NCI-H2196 treated with DMSO at 0.1 percent for 48 hours (cell line): ENCODE results near the gene SPEM1.

ENCODE experiments used
- DNase-seq: peaks from one replicate; lab custom pipeline; 2025; ENCODE audit not compliant: unreplicated experiment; lab: John Stamatoyannopoulos, UW

Gene SPEM1

DNA sequence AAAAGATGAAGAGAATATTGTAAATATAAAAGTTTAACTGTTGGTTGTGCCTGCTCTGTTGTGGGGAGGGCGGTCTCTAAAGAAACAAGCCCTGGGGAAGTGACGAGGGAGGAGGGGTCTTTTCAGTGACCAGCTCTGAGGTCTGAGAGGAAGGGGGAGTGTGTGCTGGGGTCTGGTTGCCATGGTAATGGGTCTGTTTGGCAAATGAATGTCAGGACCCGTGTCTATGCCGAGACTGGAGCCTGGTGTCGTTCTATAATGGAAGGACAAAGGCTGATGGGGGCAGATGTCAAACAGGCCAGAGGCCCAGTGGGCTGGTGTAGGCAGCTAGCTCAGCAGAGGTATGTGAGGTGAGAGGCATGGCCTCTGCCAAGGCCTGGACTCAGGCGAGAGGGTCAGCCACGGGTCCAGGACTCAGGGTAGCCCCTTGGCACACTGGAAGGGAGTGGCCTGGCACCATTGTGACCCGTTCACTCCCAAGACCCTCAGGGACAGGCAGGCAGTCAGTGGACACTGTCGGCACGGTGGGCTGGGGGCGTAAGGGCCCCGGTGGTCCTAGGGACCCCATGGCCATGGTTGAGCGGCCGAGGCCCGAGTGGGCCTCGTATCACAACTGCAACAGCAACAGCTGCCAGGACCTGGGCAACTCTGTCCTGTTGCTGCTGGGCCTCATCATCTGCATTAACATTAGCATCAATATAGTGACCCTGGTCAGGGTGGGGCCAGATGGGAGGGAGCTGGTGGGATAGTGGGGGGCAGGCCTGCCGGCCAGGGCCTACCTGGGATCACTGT lies at the start of gene SPEM1:
Gene SPEM1, plus strand, starts transcription at position 506 of the 792 bp plus-strand sequence. Its CDS starts 61 bp downstream, at position 567.
- no peak for DNase-seq

- DNase-seq, result no peak
These were observed 49.3 kb upstream of the SPEM1 start for GRCh38 chr17:7370853-7371252.

- no peak for DNase-seq
These were observed 45.8 kb upstream of the SPEM1 start for GRCh38 chr17:7374353-7374752.

- no peak for DNase-seq
These were observed 41.0 kb upstream of the SPEM1 start for GRCh38 chr17:7379134-7379533.

DNA sequence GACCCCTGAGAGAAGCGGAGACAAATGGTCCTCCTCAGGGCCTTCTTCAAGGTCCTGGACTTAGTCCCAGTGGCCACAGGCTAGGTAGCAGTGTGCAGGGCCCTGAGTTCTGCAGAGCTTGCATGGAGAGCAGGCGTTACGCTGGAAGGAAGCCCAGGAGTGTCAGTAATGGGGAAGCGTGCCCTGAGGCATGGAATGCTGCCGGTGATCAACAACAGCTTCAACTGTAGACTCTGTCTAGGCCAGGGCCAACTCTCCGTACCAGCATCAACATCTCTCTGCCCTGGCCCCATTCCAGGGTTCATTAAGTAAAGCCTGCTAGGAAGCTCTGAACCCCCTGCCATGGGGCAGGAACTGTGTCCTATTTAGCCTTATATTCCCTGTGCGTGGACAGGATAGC lies 39.8 kb upstream of the SPEM1 start:
- DNase-seq, result no peak

GRCh38 chr17:7380855-7381683 lies 39.1 kb upstream of the SPEM1 start, which contains the start of gene TNK1:
Gene TNK1 (plus strand): TSS chr17:7381089. CDS start chr17:7382927, 1,838 bp downstream.
- no peak for DNase-seq

- no peak for DNase-seq
These were observed 37.2 kb upstream of the SPEM1 start for GRCh38 chr17:7382901-7383300.

DNA sequence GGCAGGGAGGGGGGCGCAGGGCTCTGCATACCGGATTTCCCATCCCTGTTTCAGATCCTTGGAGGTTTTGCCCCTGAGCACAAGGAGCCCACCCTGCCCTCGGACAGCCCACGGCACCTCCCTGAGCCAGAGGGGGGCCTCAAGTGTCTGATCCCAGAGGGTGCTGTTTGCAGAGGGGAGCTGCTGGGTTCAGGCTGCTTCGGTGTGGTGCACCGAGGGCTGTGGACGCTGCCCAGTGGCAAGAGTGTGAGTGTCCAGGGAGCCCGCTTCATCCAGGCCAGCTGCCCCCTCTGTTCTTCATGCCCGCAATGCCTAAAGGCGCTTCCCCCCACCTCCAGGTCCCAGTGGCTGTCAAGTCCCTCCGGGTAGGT lies 36.8 kb upstream of the SPEM1 start:
- no peak for DNase-seq

DNA sequence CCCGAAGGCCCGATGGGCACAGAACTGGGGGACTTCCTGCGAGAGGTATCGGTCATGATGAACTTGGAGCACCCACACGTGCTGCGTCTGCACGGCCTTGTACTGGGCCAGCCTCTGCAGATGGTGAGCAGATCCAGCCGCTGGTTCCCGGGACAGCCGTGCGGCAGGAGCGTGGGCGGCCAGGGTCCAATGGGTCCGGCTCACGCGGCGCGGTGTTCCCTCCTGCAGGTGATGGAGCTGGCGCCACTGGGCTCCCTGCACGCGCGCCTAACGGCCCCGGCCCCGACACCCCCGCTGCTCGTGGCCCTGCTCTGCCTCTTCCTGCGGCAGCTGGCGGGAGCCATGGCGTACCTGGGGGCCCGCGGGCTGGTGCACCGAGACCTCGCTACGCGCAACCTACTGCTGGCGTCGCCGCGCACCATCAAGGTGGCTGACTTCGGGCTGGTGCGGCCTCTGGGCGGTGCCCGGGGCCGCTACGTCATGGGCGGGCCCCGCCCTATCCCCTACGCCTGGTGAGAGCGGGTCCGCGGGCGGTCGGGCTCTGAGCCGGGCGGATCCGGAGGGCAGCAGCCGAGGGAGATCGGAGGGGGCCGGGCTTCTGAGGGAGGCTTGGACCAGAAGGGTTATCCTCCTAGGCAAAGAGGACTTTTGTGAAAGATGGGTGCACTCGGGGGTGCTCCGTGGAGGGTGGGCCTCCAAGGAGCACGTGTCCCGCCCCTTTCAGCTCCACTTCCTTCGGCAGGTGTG lies 36.2 kb upstream of the SPEM1 start:
- DNase-seq, result peak; percentile 5

- no peak for DNase-seq
These were observed 35.5 kb upstream of the SPEM1 start for GRCh38 chr17:7384489-7385081.

GRCh38 chr17:7388856-7389255 lies 31.3 kb upstream of the SPEM1 start:
- no peak for DNase-seq

DNA sequence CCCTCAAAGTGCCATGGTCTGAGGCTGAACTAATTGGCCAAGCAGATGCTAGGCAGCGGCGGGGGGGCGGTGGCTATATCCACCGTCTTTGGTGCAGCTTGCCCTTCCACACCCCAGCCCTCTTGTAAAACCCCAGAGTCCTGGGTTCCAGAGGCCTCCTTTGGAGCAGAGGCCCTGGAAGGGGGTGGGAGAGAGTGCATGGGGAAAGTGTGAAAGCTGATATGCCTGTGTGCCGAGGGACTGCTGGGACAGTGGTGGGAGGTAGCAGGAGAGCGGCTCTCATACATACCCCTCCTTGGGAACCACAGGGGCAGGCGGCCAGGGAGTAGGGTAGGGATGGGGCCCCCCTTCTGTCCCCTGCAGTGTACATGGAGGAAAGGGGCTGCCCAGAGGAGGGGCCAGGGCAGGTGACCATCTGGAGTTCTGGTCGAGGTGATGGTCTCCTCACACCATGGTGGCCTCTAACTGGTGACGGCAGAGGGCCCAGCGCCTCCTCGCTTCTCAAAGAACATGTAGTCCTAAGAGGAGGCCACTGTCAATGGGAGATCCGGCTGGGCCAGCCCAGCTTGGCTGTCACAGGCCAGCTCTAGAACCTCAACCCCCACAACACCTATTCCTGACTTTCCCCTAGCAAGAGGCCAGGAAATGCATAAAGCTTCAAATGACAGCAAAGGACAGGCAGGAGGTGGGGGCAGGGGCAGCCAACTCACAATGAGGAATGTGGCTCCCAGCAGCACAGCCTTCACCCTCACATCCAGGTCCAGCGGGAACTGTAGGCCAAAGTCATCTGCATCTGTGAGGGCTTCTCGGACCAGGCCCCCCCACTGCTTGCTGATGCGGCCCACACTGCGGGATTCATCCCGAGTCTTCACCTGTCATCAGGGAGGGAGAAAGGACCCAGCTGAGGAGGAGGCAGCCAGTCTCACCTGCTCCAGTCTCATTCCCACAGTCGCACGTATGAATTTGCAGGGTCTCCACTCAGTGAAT lies 29.9 kb upstream of the SPEM1 start:
- DNase-seq, result no peak

GRCh38 chr17:7391307-7391706 lies 28.8 kb upstream of the SPEM1 start:
- no peak for DNase-seq

DNA sequence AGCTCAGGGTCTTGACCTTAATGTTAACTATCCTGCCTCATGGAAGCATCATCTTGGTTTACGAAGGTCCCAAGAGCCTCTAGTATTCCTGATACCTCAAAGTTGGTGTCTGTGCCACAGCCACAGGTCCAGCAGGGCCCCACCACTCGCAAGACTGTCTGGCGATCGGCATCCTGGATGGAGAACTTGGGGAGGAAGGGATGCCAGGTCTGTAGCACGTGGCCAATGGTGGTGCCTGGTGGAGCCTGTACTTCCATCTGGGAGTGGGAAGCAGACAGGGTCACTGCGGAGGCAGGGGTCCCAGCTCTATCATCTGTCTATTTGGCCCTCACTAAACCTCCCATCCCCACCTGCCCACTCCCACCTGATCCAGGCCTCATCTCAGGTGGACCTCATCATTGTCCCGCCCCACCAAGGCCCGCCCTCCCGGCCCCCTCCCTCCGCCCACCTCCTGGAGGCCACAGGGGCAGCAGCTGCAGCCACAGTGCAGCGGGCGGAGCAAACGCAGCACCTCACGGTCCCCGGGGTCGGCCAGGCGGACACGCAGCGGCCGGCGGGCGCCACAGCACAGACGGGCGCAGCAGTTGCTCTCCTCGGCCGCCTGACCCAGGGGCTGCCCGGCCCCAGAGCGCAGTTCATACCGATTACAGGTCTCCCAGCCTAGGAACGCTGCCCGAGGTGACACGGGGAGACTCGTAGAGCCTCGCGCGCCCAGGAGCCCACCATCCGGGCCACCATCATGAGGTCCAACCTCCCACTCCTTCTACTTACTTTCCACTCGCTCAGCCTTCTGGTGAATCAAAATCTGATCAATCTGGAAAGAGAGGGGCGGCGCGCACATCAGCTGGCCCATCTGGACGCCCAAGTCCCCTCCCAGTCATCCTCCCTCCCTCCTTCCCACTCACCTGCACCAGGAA lies 27.2 kb upstream of the SPEM1 start:
- no peak for DNase-seq

DNA sequence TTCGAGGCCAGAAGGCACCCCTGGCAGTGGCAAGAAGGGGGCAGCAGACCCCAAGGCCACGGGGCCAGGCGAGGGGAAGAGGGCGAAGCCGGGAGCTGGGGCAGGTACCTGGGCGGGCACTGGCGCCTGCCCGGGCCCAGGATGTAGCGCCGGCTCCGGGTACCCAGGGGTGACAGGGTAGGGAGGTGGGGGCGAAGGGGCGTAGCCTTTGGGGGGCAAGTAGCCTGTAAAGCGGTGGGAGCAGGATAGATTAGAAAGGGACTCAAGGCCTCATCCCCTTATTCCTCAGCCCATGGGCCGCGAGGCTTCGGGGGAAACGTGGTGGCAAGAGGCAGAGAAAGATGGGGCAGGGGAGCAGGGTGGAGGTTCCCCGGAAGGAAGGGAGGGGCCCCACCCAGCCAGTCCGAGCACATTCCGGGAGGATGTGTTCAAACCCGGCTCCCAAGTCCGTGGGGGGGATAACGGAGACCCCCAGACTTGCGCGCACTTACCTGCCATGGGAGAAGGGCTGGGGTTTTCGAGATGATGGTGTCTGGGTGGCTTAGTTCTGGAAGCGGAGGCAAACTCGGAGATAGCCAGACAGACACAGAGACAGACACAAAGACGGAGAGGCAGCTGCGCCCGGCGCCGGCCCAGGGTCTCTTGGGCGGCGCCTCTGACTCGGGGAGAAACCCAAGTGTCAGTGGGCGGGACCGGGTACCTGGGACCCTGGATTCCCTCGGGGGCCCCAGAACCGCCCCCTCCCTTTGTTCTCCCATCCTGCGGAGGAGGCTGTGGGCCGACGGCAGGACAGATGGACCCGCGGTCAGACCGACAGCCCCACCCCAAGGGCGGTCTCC lies 26.3 kb upstream of the SPEM1 start:
- DNase-seq, result no peak

DNA sequence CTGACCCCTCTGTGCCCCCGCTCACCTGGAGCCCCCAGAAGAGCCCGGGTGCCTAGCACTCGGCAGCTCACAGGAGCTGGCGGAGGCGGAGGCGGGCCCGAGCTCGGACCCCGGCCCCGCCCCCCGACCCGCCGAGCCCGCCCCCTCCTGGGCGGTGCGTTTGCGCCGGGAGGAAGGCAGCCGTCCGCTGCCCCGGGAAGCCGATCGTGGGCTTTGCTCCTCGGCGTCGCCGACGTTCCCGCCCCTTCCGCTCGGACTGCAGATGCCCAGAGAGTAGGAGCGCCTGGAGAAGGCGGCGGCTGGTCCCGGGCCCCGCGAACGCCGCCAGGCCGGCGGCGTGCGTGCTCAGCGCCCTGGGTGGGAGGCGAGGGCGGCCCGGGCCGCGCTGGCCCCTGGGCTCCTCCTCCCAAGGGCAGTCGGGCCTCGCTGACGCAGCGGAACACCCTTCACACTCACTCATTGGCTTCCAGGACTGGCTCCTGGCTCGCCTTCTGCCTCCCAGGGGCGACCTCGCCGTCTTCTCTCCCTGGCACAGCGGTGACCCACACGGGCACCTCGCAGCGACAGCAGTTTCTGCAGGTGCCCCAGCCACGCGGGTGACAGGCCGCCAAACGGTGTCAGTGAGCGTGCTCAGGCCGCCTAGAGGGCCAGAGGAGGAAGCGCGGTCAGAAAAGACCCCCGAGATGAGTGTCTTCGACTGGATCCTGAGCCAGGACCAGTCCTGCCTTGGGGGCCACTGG lies 25.5 kb upstream of the SPEM1 start, which contains the start of gene PLSCR3:
Gene PLSCR3, minus strand, starts transcription at position 74 of the 740 bp plus-strand sequence. CDS start 415 bp downstream, outside the sequence.
- peak; percentile 10 for DNase-seq

DNA sequence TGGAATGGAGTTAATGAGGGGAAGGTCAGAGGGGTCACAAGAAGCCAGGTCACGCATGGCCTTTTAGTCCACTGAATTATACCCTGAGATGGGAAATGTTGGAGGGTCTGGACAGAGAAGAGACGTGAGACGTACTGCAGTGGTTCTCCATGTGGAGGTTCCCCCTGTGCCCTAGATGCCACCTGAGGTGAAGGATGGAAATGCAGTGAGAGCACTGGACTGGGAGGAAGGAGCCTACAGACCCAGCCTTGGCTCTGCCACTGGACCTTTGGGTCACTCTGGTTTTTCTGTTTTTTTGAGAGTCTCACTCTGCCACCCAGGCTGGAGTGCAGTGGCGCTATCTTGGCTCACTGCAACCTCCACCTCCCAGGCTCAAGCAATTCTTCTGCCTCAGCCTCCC lies 24.0 kb upstream of the SPEM1 start:
- no peak for DNase-seq
